Measurements from ENCODE around the gene AMBP. TPM values are rescaled to one million over a fixed set of nuclear protein-coding genes. Genes with fewer than 3 reads are reported as not detected.

The AMBP gene
- total RNA-seq (2022) (not detected in 2 replicates), Bru-seq, nascent RNA (not detected), BruChase-seq, experiment 1, labeled RNA remaining after a 6-hour chase (not detected), BruChase-seq, experiment 2, labeled RNA remaining after a 2-hour chase (not detected)
- long read RNA-seq, result 0 reads

- Mint-ChIP-seq H3K27me3 (ENCODE audit: insufficient read depth, unreplicated experiment) (peaks cover 41% of the 10 kb centered on the region), H3K9me3 (ENCODE audit: unreplicated experiment) (no peaks in the 10 kb centered on the region), H3K36me3 (ENCODE audit: insufficient read depth, unreplicated experiment) (no peaks in the 10 kb centered on the region), H3K4me1 (ENCODE audit: insufficient read depth, unreplicated experiment) (no peaks in the 10 kb centered on the region), H3K4me3 (ENCODE audit: unreplicated experiment) (no peak within 1 kb of the TSS), H3K27ac (ENCODE audit: low read depth, unreplicated experiment) (no peak within 1 kb of the TSS)
- CTCF ChIA-PET, result interaction anchor here (0.6 to 2.2 kb wide), 7 partner anchors 10 to 631 kb away, joined by 3 to 17 read pairs (median 3); no protein-coding TSS in a partner anchor
- intact Hi-C loops (cut with micrococcal nuclease), result no loop called here
- no peak for TF ChIP-seq CTCF (IDR thresholded peaks at IDR 0.05; ENCODE audit: unreplicated experiment)
- DNase-seq (ENCODE audit: unreplicated experiment), result no peak
- BruUV-seq (replicated peaks), result no TSS peak
- POLR2A ChIA-PET, result no interaction called here
Observed at GRCh38 chr9:114078021-114078780, at the start of gene AMBP. Gene AMBP (minus strand): TSS chr9:114078300. CDS start chr9:114078209, 91 bp downstream.

GRCh38 chr9:114126247-114127060, 48.4 kb upstream of the AMBP start:
- Mint-ChIP-seq H3K9me3 (ENCODE audit: unreplicated experiment) (no peaks in the 10 kb centered on the region), H3K27me3 (ENCODE audit: insufficient read depth, unreplicated experiment) (peaks cover 56% of the 10 kb centered on the region), H3K4me3 (ENCODE audit: unreplicated experiment) (no peak overlapping the region), H3K27ac (ENCODE audit: low read depth, unreplicated experiment) (no peak overlapping the region), H3K36me3 (ENCODE audit: insufficient read depth, unreplicated experiment) (peaks cover 6% of the 10 kb centered on the region), H3K4me1 (ENCODE audit: insufficient read depth, unreplicated experiment) (no peaks in the 10 kb centered on the region)
- no TSS peak for BruUV-seq (replicated peaks)
- ChIA-PET CTCF (interaction anchor here (0.6 to 1.1 kb wide), 4 partner anchors 19 to 200 kb away, joined by 3 read pairs; partner anchors contain the start of gene COL27A1), POLR2A (interaction anchor here (0.7 to 0.9 kb wide), 2 partner anchors 13 to 16 kb away, joined by 3 read pairs; no protein-coding TSS in a partner anchor)
- no peak for DNase-seq (ENCODE audit: unreplicated experiment)
- intact Hi-C loops (cut with micrococcal nuclease), result no loop called here
- TF ChIP-seq CTCF (IDR thresholded peaks at IDR 0.05; ENCODE audit: unreplicated experiment), result no peak

GRCh38 chr9:114125476-114126013, 47.4 kb upstream of the AMBP start:
- peaks cover 57% of the 10 kb centered on the region for H3K27me3 Mint-ChIP-seq (ENCODE audit: insufficient read depth, unreplicated experiment)
- no peak for TF ChIP-seq CTCF (IDR thresholded peaks at IDR 0.05; ENCODE audit: unreplicated experiment)
- no peak overlapping the region for H3K4me3 Mint-ChIP-seq (ENCODE audit: unreplicated experiment)
- H3K27ac Mint-ChIP-seq (ENCODE audit: low read depth, unreplicated experiment), result no peak overlapping the region
- ChIA-PET POLR2A (no interaction called here), CTCF (interaction anchor here (0.7 kb wide), 1 partner anchor 17 kb away, joined by 4 read pairs; no protein-coding TSS in a partner anchor)
- H3K4me1 Mint-ChIP-seq (ENCODE audit: insufficient read depth, unreplicated experiment), result no peaks in the 10 kb centered on the region
- BruUV-seq (replicated peaks), result no TSS peak
- peaks cover 6% of the 10 kb centered on the region for H3K36me3 Mint-ChIP-seq (ENCODE audit: insufficient read depth, unreplicated experiment)
- no peak for DNase-seq (ENCODE audit: unreplicated experiment)
- intact Hi-C loops (cut with micrococcal nuclease), result no loop called here
- peaks cover 4% of the 10 kb centered on the region for H3K9me3 Mint-ChIP-seq (ENCODE audit: unreplicated experiment)
